Adrenal gland (tissue), 12 donors: ENCODE results near the gene HSD3B2. TPM values are rescaled to one million over a fixed set of nuclear protein-coding genes. Genes with fewer than 3 reads are reported as not detected.

Source experiments
- DNase-seq, 7 donors: peaks; one replicate each; pipeline ENCODE4 v3.0.0-alpha.2; 2019 to 2020
- H3K27ac ChIP-seq, 5 donors: fragments of 200-600 bp; sonication (generic) in 4 of 5; 1 replicate in 3 of 5; 2 replicates in 2 of 5; pipeline versions ENCODE4 v1.5.1 to v1.8.0; 2016 to 2020; ENCODE audit warnings: mild to moderate bottlenecking in 1 of 5
- H3K27me3 ChIP-seq: fragments of 200-600 bp; 2 replicates; pipeline ENCODE4 v1.8.0; 2021
- H3K36me3 ChIP-seq, 2 donors: fragments of 200-600 bp; replicated peaks in 1 of 2; 1 replicate in 1 of 2; 2 replicates in 1 of 2; pipeline versions ENCODE4 v1.5.1 to v1.8.0; 2018 to 2022
- H3K4me1 ChIP-seq, 2 donors: fragments of 200-600 bp; replicated peaks in 1 of 2; 1 replicate in 1 of 2; 2 replicates in 1 of 2; pipeline versions ENCODE4 v1.5.1 to v1.8.0; 2018 to 2021
- H3K4me3 ChIP-seq, 4 donors: fragments of 200-600 bp; sonication (generic) in 3 of 4; one replicate each; pipeline ENCODE4 v1.5.1; 2016 to 2018
- H3K9me3 ChIP-seq, 3 donors: fragments of 200-600 bp; sonication (generic) in 1 of 3; replicated peaks in 1 of 3; 1 replicate in 2 of 3; 2 replicates in 1 of 3; pipeline versions ENCODE4 v1.5.1 to v1.8.0; 2016 to 2021
- POLR2A ChIP-seq, 2 donors: fragments of 450-650 bp; IDR thresholded peaks; one replicate each; pipeline ENCODE4 v1.6.1; 2017; ENCODE audit warnings: antibody characterized with exemption in 2 of 2, mild to moderate bottlenecking in 2 of 2, moderate library complexity in 1 of 2
- WGBS, 4 donors: extraction: QIAGEN DNeasy Blood & Tissue Kit in 2 of 4; methylation state at CpG; one replicate each; pipeline versions ENCODE4 v1.1.5 to v1.1.7; 2013 to 2017; 5-methylcytosine and 5-hydroxymethylcytosine counted together
- intact Hi-C, 2 donors: fragments of 100-400 bp; cut with DNase I; formaldehyde crosslinking; loops; one replicate each; pipeline versions ENCODE4 v1.14.1 to v1.15.0; 2022 to 2023
- polyA plus RNA-seq, 3 donors: library from polyadenylated mRNA; stranded (reverse); fragments of 200-250 nt in 2 of 3; fragments of 350-450 nt in 1 of 3; fragmentation: Illumina TruSeq in 1 of 3; extraction: RNeasy Lipid Tissue Mini Kit (QIAGEN cat#74804) in 1 of 3; gene quantifications; one replicate each; pipeline ENCODE4 v1.2.3, GENCODE V29; 2013 to 2014
- total RNA-seq, 9 donors: library from RNA; depleted of rRNA in 4 of 9; stranded (reverse); fragments of >200 nt in 4 of 9; fragments of 120-200 nt in 1 of 9; fragmentation: NEBNext Ultra II Directional in 1 of 9; extraction: Animal tissue kit (Norgen Biotek cat#: 25700) in 1 of 9; gene quantifications; one replicate each; pipeline versions ENCODE4 v1.1.0 to v1.2.4, GENCODE V29; 2013 to 2023
- TF ChIP-seq, protein P1 (sequence below), 6 experiments: fragments of 450-650 bp in 4 of 6; fragments of 200-600 bp in 2 of 6; sonication (generic) in 1 of 6; IDR thresholded peaks; 1 replicate in 5 of 6; 2 replicates in 1 of 6; pipeline versions ENCODE4 v1.5.1 to v1.8.0; 2016 to 2021; ENCODE audit warnings: antibody characterized with exemption in 6 of 6, mild to moderate bottlenecking in 2 of 6, moderate library complexity in 1 of 6
- donor health status: healthy with polysubstance abuse.
- donor health status: Bipolar disorder and iron deficiency.
- donor health status: DM: yes; HTN: yes; CAD: no.
- donor health status: DM: no; HTN: no; CAD: no.
- donor health status: DM: no; HTN: no; CAD: no.
- donor health status: DM: yes; HTN: yes; CAD: no.

HSD3B2 gene
- total and polyA plus RNA-seq, 12 donors = 6.7 to 14,693 (median 1,985) TPM

DNA sequence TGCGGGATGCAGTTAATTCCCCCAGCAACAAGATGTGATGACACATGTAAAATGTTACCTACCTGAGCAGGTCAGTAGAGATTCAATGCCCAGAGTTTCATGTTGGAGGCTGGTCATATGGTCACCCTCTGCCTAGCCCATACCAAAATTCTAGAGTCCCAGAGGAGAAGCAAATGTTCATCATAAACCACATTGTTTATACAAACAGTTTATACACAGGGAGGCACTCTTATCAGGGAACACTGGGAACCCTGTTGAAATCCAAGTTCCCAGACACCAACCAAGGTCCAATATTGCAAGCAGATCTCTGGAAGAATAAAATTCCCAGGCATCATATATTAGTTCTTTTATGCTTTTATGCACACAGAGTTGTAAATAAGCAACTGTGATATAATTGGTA is 35.8 kb upstream of the HSD3B2 start:
- TF ChIP-seq, protein P1, sequence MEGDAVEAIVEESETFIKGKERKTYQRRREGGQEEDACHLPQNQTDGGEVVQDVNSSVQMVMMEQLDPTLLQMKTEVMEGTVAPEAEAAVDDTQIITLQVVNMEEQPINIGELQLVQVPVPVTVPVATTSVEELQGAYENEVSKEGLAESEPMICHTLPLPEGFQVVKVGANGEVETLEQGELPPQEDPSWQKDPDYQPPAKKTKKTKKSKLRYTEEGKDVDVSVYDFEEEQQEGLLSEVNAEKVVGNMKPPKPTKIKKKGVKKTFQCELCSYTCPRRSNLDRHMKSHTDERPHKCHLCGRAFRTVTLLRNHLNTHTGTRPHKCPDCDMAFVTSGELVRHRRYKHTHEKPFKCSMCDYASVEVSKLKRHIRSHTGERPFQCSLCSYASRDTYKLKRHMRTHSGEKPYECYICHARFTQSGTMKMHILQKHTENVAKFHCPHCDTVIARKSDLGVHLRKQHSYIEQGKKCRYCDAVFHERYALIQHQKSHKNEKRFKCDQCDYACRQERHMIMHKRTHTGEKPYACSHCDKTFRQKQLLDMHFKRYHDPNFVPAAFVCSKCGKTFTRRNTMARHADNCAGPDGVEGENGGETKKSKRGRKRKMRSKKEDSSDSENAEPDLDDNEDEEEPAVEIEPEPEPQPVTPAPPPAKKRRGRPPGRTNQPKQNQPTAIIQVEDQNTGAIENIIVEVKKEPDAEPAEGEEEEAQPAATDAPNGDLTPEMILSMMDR (IDR thresholded peaks at IDR 0.05) = no peak
- TF ChIP-seq POLR2A (IDR thresholded peaks at IDR 0.05) = no peak
- Histone ChIP-seq H3K36me3 (no peaks in the 10 kb centered on the region), H3K27ac (no peak overlapping the region), H3K27me3 (no peaks in the 10 kb centered on the region), H3K9me3 (no peaks in the 10 kb centered on the region), H3K4me3 (no peak overlapping the region), H3K4me1 (peaks cover 9 to 11% of the 10 kb centered on the region in 2 donors)
- DNase-seq = no peak
- intact Hi-C loops = no loop called here
- 77 to 100% (median 94%) methylated on average over 1 of the region's 1 CpG for WGBS, 4 donors

GRCh38 chr1:119380304-119380703 is 34.6 kb upstream of the HSD3B2 start:
- 75 to 91% (median 79%) methylated on average over 2 of the region's 2 CpGs for WGBS, 4 donors
- no peak overlapping the region for H3K4me3 ChIP-seq
- no peaks in the 10 kb centered on the region for H3K9me3 ChIP-seq
- H3K27ac ChIP-seq = no peak overlapping the region
- H3K27me3 ChIP-seq = no peaks in the 10 kb centered on the region
- H3K4me1 ChIP-seq = peaks cover 0 to under 1% of the 10 kb centered on the region in 2 donors
- no peak for TF ChIP-seq POLR2A (IDR thresholded peaks at IDR 0.05)
- TF ChIP-seq, protein P1 (IDR thresholded peaks at IDR 0.05) = no peak
- intact Hi-C loops = no loop called here
- no peaks in the 10 kb centered on the region for H3K36me3 ChIP-seq
- no peak for DNase-seq

DNA sequence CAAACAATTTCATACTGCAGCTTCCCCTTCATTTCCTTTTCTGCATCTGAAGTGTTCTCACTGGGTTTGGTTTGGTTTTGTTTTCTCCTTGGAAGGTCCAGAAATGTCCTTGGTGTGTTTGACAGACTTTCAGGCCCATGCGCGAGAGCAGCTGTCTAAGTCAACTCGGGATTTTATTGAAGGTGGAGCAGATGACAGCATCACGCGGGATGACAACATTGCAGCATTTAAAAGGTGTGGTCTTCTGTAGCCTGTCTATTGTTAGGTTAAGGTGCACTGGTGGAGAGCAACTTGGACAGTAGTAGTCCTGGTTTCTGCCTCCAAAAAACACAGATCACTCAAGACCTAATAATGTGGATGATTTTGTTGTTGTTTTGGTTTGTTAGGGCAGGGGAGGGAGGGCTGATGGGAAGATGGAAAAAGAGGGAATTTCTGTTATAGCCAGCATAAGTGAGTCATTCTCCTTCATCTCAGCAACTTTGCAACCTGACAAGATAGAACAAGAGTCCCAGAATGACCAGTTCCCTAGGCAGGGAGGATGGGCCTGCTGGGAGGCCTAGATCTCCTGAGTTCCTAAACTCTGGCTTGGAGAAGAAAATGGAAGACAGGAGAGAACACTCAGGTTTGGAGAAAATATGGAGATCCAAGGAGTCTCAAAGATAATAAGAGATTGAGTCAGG is 33.8 kb upstream of the HSD3B2 start:
- TF ChIP-seq, protein P1 (IDR thresholded peaks at IDR 0.05) = no peak
- TF ChIP-seq POLR2A (IDR thresholded peaks at IDR 0.05) = no peak
- no peak overlapping the region for H3K4me3 ChIP-seq
- H3K4me1 ChIP-seq = peaks cover 0 to 9% of the 10 kb centered on the region in 2 donors
- DNase-seq = no peak
- intact Hi-C loops = no loop called here
- H3K9me3 ChIP-seq = no peaks in the 10 kb centered on the region
- no peak overlapping the region for H3K27ac ChIP-seq
- H3K36me3 ChIP-seq = no peaks in the 10 kb centered on the region
- WGBS, 4 donors = 73 to 82% (median 80%) methylated on average over 5 of the region's 5 CpGs
- no peaks in the 10 kb centered on the region for H3K27me3 ChIP-seq

- intact Hi-C loops = no loop called here
- Histone ChIP-seq H3K9me3 (no peaks in the 10 kb centered on the region), H3K36me3 (no peaks in the 10 kb centered on the region), H3K27me3 (no peaks in the 10 kb centered on the region), H3K4me1 (peaks cover 0 to 11% of the 10 kb centered on the region in 2 donors), H3K27ac (peak overlapping the region in 1 of 5 donors; percentile 46), H3K4me3 (no peak overlapping the region)
- TF ChIP-seq, protein P1 (IDR thresholded peaks at IDR 0.05) = no peak
- no peak for TF ChIP-seq POLR2A (IDR thresholded peaks at IDR 0.05)
- peak; percentile 28 to 75 (median 64) for DNase-seq
- WGBS, 4 donors = 53 to 64% (median 61%) methylated on average over 3 to 4 of the region's 4 CpGs
These were observed 30.4 kb upstream of the HSD3B2 start for GRCh38 chr1:119384591-119384990.
